ENCODE results near the gene PRDM9. TPM values are rescaled to one million over a fixed set of nuclear protein-coding genes. Genes with fewer than 3 reads are reported as not detected.
A peak's percentile ranks its signal among the peaks of the same experiment; 100 is the strongest.
"Not testable (repeated sequence)": the region's sequence is repeated elsewhere in the genome, so short reads cannot be mapped to it uniquely, and the experiment has no call there.

The PRDM9 gene
- total RNA-seq (2014; rRNA removed; shearing (Covaris generic)), result not detected in 2 replicates

- DNase-seq (ENCODE audit: low read depth), result no peak
Measured at GRCh38 chr5:23507278-23507685, at the start of gene PRDM9. TSS of gene PRDM9 (plus strand) at chr5:23507609. CDS start at chr5:23509034, 1,425 bp downstream.

GRCh38 chr5:23457780-23458179, 49.6 kb upstream of the PRDM9 start:
- no peak for DNase-seq (ENCODE audit: low read depth)

GRCh38 chr5:23459214-23459613, 48.2 kb upstream of the PRDM9 start:
- DNase-seq (ENCODE audit: low read depth), result no peak

GRCh38 chr5:23461576-23461975, 45.8 kb upstream of the PRDM9 start:
- DNase-seq (ENCODE audit: low read depth), result no peak

GRCh38 chr5:23466401-23466912, 41.0 kb upstream of the PRDM9 start:
- DNase-seq (ENCODE audit: low read depth), result peak; percentile 37

GRCh38 chr5:23468658-23469057, 38.8 kb upstream of the PRDM9 start:
- DNase-seq (ENCODE audit: low read depth), result no peak

- no peak for DNase-seq (ENCODE audit: low read depth)
Measured at GRCh38 chr5:23473915-23474314, 33.5 kb upstream of the PRDM9 start.

- DNase-seq (ENCODE audit: low read depth), result no peak
Measured at GRCh38 chr5:23474315-23474714, 33.1 kb upstream of the PRDM9 start.

GRCh38 chr5:23476580-23476979, 30.8 kb upstream of the PRDM9 start:
- no peak for DNase-seq (ENCODE audit: low read depth)

GRCh38 chr5:23482642-23483041, 24.8 kb upstream of the PRDM9 start:
- no peak for DNase-seq (ENCODE audit: low read depth)

GRCh38 chr5:23483090-23483489, 24.3 kb upstream of the PRDM9 start:
- DNase-seq (ENCODE audit: low read depth), result no peak

- DNase-seq (ENCODE audit: low read depth), result no peak
Measured at GRCh38 chr5:23484096-23484495, 23.3 kb upstream of the PRDM9 start.

- not testable (repeated sequence) for DNase-seq (ENCODE audit: low read depth)
Measured at GRCh38 chr5:23486227-23486626, 21.2 kb upstream of the PRDM9 start.

- DNase-seq (ENCODE audit: low read depth), result no peak
Measured at GRCh38 chr5:23490993-23491392, 16.4 kb upstream of the PRDM9 start.

GRCh38 chr5:23494558-23494957, 12.9 kb upstream of the PRDM9 start:
- DNase-seq (ENCODE audit: low read depth), result no peak

GRCh38 chr5:23496576-23496975, 10.8 kb upstream of the PRDM9 start:
- no peak for DNase-seq (ENCODE audit: low read depth)

GRCh38 chr5:23506329-23507236, 826 bp upstream of the PRDM9 start:
- DNase-seq (ENCODE audit: low read depth), result peak; percentile 1

GRCh38 chr5:23510434-23510833, 3.0 kb downstream of the PRDM9 start:
- not testable (repeated sequence) for DNase-seq (ENCODE audit: low read depth)

- no peak for DNase-seq (ENCODE audit: low read depth)
Measured at GRCh38 chr5:23522553-23522952, 15.1 kb downstream of the PRDM9 start.

GRCh38 chr5:23523031-23523430, 15.6 kb downstream of the PRDM9 start:
- DNase-seq (ENCODE audit: low read depth), result no peak

- DNase-seq (ENCODE audit: low read depth), result no peak
Measured at GRCh38 chr5:23523998-23524397, 16.6 kb downstream of the PRDM9 start.

- no peak for DNase-seq (ENCODE audit: low read depth)
Measured at GRCh38 chr5:23525751-23526150, 18.3 kb downstream of the PRDM9 start.

- not testable (repeated sequence) for DNase-seq (ENCODE audit: low read depth)
Measured at GRCh38 chr5:23526616-23527015, 19.2 kb downstream of the PRDM9 start.

Measured in M059J (cell line).